Neural cell (in vitro differentiated cells): ENCODE results near the gene PRODH2. TPM values are rescaled to one million over a fixed set of nuclear protein-coding genes. Genes with fewer than 3 reads are reported as not detected.
A peak's percentile ranks its signal among the peaks of the same experiment; 100 is the strongest.

Experiments used
- H2AFZ ChIP-seq: fragments of 200-600, 300-800 bp; sonication (generic), shearing (Covaris generic); 2 replicates; pipeline ENCODE4 v1.6.0; 2014; ENCODE audit warnings: low read depth, mild to moderate bottlenecking, antibody characterized with exemption, low read length, moderate library complexity
- H3F3A ChIP-seq: fragments of 200-600 bp; shearing (Covaris generic); 2 replicates; pipeline ENCODE4 v1.6.1; 2016; ENCODE audit warnings: mild to moderate bottlenecking, moderate library complexity, mixed read lengths, antibody characterized with exemption, low read length; ENCODE audit not compliant: insufficient read depth, poor library complexity, severe bottlenecking
- H3K27ac ChIP-seq: fragments of 200-600, 300-800 bp; sonication (generic), shearing (Covaris generic); 2 replicates; pipeline ENCODE4 v1.5.1; 2014; ENCODE audit warnings: mild to moderate bottlenecking, low read length, moderate library complexity
- H3K27me3 ChIP-seq: fragments of 300-800, 200-600 bp; sonication (generic), shearing (Covaris generic); 2 replicates; pipeline ENCODE4 v1.6.0; 2014; ENCODE audit warnings: mild to moderate bottlenecking, low read depth, low read length, moderate library complexity; ENCODE audit not compliant: insufficient read depth
- H3K36me3 ChIP-seq: fragments of 300-800, 200-600 bp; sonication (generic), shearing (Covaris generic); 2 replicates; pipeline ENCODE4 v1.5.1; 2014; ENCODE audit warnings: mild to moderate bottlenecking, antibody characterized with exemption, low read length, moderate library complexity; ENCODE audit not compliant: insufficient read depth
- H3K4me2 ChIP-seq: fragments of 300-800, 200-600 bp; sonication (generic), shearing (Covaris generic); 2 replicates; pipeline ENCODE4 v1.6.0; 2014; ENCODE audit warnings: mild to moderate bottlenecking, low read length
- H3K4me3 ChIP-seq: fragments of 300-800, 200-600 bp; sonication (generic), shearing (Covaris generic); 2 replicates; pipeline ENCODE4 v1.5.1; 2014; ENCODE audit warnings: mild to moderate bottlenecking, low read length, moderate library complexity
- H3K79me2 ChIP-seq: fragments of 200-600 bp; shearing (Covaris generic); replicated peaks from 2 replicates; pipeline ENCODE4 v1.6.0; 2014; ENCODE audit warnings: mild to moderate bottlenecking, low read length, moderate library complexity; ENCODE audit not compliant: insufficient read depth
- H3K9ac ChIP-seq: fragments of 300-800, 200-600 bp; sonication (generic), shearing (Covaris generic); 2 replicates; pipeline ENCODE4 v1.6.1; 2016; ENCODE audit warnings: mild to moderate bottlenecking, low read length, mixed read lengths
- H3K9me2 ChIP-seq: fragments of 200-600 bp; shearing (Covaris generic); 2 replicates; pipeline ENCODE4 v1.6.1; 2016; ENCODE audit warnings: mild to moderate bottlenecking, low read length, mixed read lengths; ENCODE audit not compliant: insufficient read depth
- H3K9me3 ChIP-seq: fragments of 200-600, 300-800 bp; sonication (generic), shearing (Covaris generic); 2 replicates; pipeline ENCODE4 v1.6.1; 2016; ENCODE audit warnings: mild to moderate bottlenecking, mixed run types, low read length, moderate library complexity, mixed read lengths
- H4K20me1 ChIP-seq: fragments of 200-600 bp; shearing (Covaris generic); 2 replicates; pipeline ENCODE4 v1.6.1; 2016; ENCODE audit warnings: mild to moderate bottlenecking, mixed run types; ENCODE audit not compliant: insufficient read depth
- EP300 ChIP-seq: fragments of 450-650 bp; conservative IDR thresholded peaks from 2 replicates; pipeline ENCODE4 v1.6.1; 2014; ENCODE audit warnings: antibody characterized with exemption, mild to moderate bottlenecking, moderate library complexity; ENCODE audit not compliant: poor library complexity, severe bottlenecking
- EZH2 ChIP-seq: fragments of 200-600, 300-800 bp; shearing (Covaris generic), sonication (generic); IDR thresholded peaks from 2 replicates; pipeline ENCODE4 v1.6.1; 2014; ENCODE audit warnings: antibody characterized with exemption, low read length, borderline replicate concordance, mild to moderate bottlenecking; ENCODE audit not compliant: insufficient read depth, poor library complexity, severe bottlenecking
- MXI1 ChIP-seq: fragments of 450-650 bp; conservative IDR thresholded peaks from 2 replicates; pipeline ENCODE4 v1.6.1; 2014; ENCODE audit warnings: antibody characterized with exemption, mild to moderate bottlenecking; ENCODE audit not compliant: poor library complexity, severe bottlenecking
- POLR2AphosphoS5 ChIP-seq: IDR thresholded peaks from 2 replicates; pipeline ENCODE4 v1.6.1; 2012
- RAD21 ChIP-seq: fragments of 450-650 bp; conservative IDR thresholded peaks from 2 replicates; pipeline ENCODE4 v1.6.1; 2014; ENCODE audit warnings: antibody characterized with exemption, mild to moderate bottlenecking, moderate library complexity
- SMC3 ChIP-seq: fragments of 450-650 bp; conservative IDR thresholded peaks from 2 replicates; pipeline ENCODE4 v1.6.1; 2014; ENCODE audit warnings: antibody characterized with exemption, mild to moderate bottlenecking, moderate library complexity; ENCODE audit not compliant: poor library complexity
- TAF1 ChIP-seq: IDR thresholded peaks from 2 replicates; pipeline ENCODE4 v1.6.1; 2012; ENCODE audit warnings: low read depth
- polyA plus RNA-seq: library from polyadenylated mRNA; depleted of rRNA; stranded (reverse); fragments of >200 nt; gene quantifications from 2 replicates; pipeline ENCODE4 v1.2.3, GENCODE V29; 2014
- TF ChIP-seq, protein P1 (sequence below): fragments of 450-650 bp; IDR thresholded peaks from 2 replicates; pipeline ENCODE4 v1.5.1; 2014; ENCODE audit warnings: antibody characterized with exemption, mild to moderate bottlenecking, moderate library complexity; ENCODE audit not compliant: poor library complexity, severe bottlenecking
- TF ChIP-seq, protein P2 (sequence below): IDR thresholded peaks from 2 replicates; pipeline ENCODE4 v1.6.1; 2012; ENCODE audit warnings: borderline replicate concordance

PRODH2 gene
- polyA plus RNA-seq, 1 donor from 2014 or later: not detected

DNA sequence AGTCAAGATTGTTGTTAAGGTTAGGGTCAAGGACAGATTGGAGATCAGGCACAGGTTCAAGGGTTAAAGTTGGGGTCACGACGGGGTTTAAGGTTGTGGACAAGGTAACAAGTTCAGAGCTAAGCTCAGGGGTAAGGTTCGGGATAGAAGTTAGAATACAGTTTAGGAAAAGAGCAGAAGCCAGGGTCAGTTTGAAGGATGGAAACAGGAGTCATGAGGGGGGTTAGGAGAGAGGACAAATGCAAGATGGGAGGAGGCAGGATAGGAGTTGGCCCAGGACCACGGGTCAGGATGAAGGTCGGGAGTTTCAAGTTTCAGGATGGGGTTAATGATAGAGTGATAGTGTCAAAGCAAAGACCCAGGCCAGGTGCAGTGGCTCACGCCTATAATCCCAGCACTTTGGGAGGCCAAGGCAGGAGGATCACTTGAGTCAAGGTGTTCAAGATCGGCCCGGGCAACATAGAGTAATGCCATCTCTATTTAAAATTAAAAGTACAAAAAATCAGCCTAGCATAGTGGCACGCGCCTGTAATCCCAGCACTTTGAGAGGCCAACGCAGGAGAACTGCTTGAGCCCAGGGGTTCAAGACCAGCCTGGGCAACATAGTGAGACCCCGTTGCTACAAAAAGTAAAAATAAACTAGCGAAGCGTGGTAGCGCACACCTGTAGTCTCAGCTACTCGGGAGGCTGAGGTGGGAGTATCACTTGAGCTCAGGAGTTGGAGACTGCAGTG is 32.0 kb upstream of the PRODH2 start:
- no peaks in the 10 kb centered on the region for H4K20me1 ChIP-seq
- TF ChIP-seq, protein P1, sequence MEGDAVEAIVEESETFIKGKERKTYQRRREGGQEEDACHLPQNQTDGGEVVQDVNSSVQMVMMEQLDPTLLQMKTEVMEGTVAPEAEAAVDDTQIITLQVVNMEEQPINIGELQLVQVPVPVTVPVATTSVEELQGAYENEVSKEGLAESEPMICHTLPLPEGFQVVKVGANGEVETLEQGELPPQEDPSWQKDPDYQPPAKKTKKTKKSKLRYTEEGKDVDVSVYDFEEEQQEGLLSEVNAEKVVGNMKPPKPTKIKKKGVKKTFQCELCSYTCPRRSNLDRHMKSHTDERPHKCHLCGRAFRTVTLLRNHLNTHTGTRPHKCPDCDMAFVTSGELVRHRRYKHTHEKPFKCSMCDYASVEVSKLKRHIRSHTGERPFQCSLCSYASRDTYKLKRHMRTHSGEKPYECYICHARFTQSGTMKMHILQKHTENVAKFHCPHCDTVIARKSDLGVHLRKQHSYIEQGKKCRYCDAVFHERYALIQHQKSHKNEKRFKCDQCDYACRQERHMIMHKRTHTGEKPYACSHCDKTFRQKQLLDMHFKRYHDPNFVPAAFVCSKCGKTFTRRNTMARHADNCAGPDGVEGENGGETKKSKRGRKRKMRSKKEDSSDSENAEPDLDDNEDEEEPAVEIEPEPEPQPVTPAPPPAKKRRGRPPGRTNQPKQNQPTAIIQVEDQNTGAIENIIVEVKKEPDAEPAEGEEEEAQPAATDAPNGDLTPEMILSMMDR: no peak
- TF ChIP-seq SMC3 (no peak), MXI1 (no peak), TAF1 (no peak), EP300 (no peak), RAD21 (no peak), EZH2 (no peak), POLR2AphosphoS5 (no peak)
- TF ChIP-seq, protein P2, sequence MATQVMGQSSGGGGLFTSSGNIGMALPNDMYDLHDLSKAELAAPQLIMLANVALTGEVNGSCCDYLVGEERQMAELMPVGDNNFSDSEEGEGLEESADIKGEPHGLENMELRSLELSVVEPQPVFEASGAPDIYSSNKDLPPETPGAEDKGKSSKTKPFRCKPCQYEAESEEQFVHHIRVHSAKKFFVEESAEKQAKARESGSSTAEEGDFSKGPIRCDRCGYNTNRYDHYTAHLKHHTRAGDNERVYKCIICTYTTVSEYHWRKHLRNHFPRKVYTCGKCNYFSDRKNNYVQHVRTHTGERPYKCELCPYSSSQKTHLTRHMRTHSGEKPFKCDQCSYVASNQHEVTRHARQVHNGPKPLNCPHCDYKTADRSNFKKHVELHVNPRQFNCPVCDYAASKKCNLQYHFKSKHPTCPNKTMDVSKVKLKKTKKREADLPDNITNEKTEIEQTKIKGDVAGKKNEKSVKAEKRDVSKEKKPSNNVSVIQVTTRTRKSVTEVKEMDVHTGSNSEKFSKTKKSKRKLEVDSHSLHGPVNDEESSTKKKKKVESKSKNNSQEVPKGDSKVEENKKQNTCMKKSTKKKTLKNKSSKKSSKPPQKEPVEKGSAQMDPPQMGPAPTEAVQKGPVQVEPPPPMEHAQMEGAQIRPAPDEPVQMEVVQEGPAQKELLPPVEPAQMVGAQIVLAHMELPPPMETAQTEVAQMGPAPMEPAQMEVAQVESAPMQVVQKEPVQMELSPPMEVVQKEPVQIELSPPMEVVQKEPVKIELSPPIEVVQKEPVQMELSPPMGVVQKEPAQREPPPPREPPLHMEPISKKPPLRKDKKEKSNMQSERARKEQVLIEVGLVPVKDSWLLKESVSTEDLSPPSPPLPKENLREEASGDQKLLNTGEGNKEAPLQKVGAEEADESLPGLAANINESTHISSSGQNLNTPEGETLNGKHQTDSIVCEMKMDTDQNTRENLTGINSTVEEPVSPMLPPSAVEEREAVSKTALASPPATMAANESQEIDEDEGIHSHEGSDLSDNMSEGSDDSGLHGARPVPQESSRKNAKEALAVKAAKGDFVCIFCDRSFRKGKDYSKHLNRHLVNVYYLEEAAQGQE: no peak
- peaks cover 59% of the 10 kb centered on the region for H3K27me3 ChIP-seq
- H3K4me2 ChIP-seq: no peak overlapping the region
- no peak overlapping the region for H3K9ac ChIP-seq
- H2AFZ ChIP-seq: no peak overlapping the region
- no peaks in the 10 kb centered on the region for H3K9me2 ChIP-seq
- H3F3A ChIP-seq: no peaks in the 10 kb centered on the region
- H3K4me3 ChIP-seq: peak overlapping the region; percentile 60
- H3K79me2 ChIP-seq: no peaks in the 10 kb centered on the region
- no peak overlapping the region for H3K27ac ChIP-seq
- no peaks in the 10 kb centered on the region for H3K9me3 ChIP-seq
- no peaks in the 10 kb centered on the region for H3K36me3 ChIP-seq

DNA sequence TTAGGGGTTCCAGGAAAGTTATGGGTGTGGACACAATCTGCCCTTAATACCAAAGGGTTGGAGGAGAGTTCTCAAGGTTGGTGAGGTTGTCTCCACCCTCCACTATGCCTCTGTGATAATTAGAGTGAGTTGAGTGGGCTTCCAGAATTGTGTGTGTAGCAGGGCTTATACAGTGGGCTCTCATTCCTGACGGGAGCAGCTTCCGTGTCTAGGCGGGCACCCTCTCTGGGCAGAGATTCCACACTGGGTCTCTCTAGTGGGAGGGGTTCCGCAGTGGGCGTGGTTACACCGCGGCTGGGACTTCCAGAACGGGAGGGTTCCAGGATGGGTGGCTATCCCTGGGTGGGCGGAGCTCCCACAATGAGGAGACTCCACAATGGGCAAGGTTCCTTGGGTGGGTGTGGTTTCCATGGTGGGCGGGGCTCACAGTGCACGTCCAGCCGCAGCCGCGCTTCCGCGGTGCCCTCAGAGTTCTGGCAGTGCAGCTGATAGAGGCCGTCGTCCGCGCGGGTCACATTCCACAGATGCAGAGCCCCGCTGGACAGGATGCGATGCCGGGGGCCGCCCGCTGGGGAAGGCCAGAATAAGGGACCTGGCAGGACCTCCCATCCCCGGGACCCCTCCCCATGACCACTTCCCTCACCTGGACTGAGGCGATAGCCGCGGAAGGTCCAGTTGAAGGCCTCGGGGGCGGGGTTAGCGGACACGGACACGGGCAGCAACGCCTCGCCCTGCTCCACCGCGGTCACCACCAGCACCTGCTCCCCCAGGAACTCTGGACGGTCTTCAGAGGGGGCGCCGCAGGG is 31.2 kb upstream of the PRODH2 start:
- no peaks in the 10 kb centered on the region for H3K9me2 ChIP-seq
- no peaks in the 10 kb centered on the region for H3K79me2 ChIP-seq
- H3K27me3 ChIP-seq: peaks cover 59% of the 10 kb centered on the region
- no peak overlapping the region for H3K4me3 ChIP-seq
- peaks cover 4% of the 10 kb centered on the region for H3K9me3 ChIP-seq
- H4K20me1 ChIP-seq: no peaks in the 10 kb centered on the region
- H3K4me2 ChIP-seq: no peak overlapping the region
- no peaks in the 10 kb centered on the region for H3F3A ChIP-seq
- no peaks in the 10 kb centered on the region for H3K36me3 ChIP-seq
- H3K27ac ChIP-seq: no peak overlapping the region
- TF ChIP-seq, protein P2: no peak
- TF ChIP-seq EP300 (no peak), TAF1 (no peak), MXI1 (no peak), RAD21 (no peak), EZH2 (no peak), SMC3 (no peak), POLR2AphosphoS5 (no peak)
- TF ChIP-seq, protein P1: no peak
- H3K9ac ChIP-seq: no peak overlapping the region
- no peak overlapping the region for H2AFZ ChIP-seq
